Pancreas (tissue), 10 donors: ENCODE measurements around the gene RNF123. TPM values are rescaled to one million over a fixed set of nuclear protein-coding genes. Genes with fewer than 3 reads are reported as not detected.

Experiments
- ATAC-seq, 4 donors: fragments of 200-7000 bp; cut with Tn5 transposase; one replicate each; pipeline versions ENCODE4 v1.8.0 to v1.9.1; 2020; ENCODE audit warnings: mild to moderate bottlenecking in 4 of 4, moderate library complexity in 4 of 4
- DNase-seq, 6 donors: peaks; one replicate each; pipeline ENCODE4 v3.0.0-alpha.2; 2020
- FAIRE-seq: peaks from 2 replicates; lab custom pipeline; 2012; peaks lifted over from hg19 to GRCh38; lab: Jason Lieb, UNC
- H3K27ac ChIP-seq, 4 donors: fragments of 200-600 bp; sonication (generic); 1 replicate in 3 of 4; 2 replicates in 1 of 4; pipeline versions ENCODE4 v1.5.0 to v1.8.0; 2020
- H3K27me3 ChIP-seq, 4 donors: fragments of 200-600 bp; one replicate each; pipeline ENCODE4 v1.8.0; 2021
- H3K36me3 ChIP-seq, 3 donors: fragments of 200-600 bp; sonication (generic) in 1 of 3; one replicate each; pipeline versions ENCODE4 v1.5.0 to v1.8.0; 2020 to 2021
- H3K4me1 ChIP-seq, 3 donors: fragments of 200-600 bp; one replicate each; pipeline ENCODE4 v1.8.0; 2021
- H3K4me3 ChIP-seq, 4 donors: fragments of 200-600 bp; sonication (generic) in 2 of 4; one replicate each; pipeline versions ENCODE4 v1.5.0 to v1.8.0; 2020 to 2021
- H3K9me3 ChIP-seq, 4 donors: fragments of 200-600 bp; one replicate each; pipeline ENCODE4 v1.8.0; 2021
- CTCF ChIP-seq, 4 donors: fragments of 200-600 bp; sonication (generic) in 3 of 4; IDR thresholded peaks; one replicate each; pipeline versions ENCODE4 v1.5.0 to v1.8.0; 2021; ENCODE audit warnings: antibody characterized with exemption in 4 of 4
- WGBS, 2 donors: extraction: QIAGEN DNeasy Blood & Tissue Kit; methylation state at CpG; one replicate each; pipeline ENCODE4 v1.1.7; 2013; 5-methylcytosine and 5-hydroxymethylcytosine counted together
- intact Hi-C, 3 donors: fragments of 100-400 bp; cut with DNase I; formaldehyde crosslinking; loops; one replicate each; pipeline versions ENCODE4 v1.11.1 to v1.14.2; 2022
- polyA plus RNA-seq, 2 donors: library from polyadenylated mRNA; stranded (reverse); fragments of 200-250 nt; gene quantifications; one replicate each; pipeline ENCODE4 v1.2.3, GENCODE V29; 2013
- total RNA-seq, 6 donors: library from RNA; stranded (reverse); fragmentation: NEBNext Ultra II Directional in 4 of 6; extraction: Animal tissue kit (Norgen Biotek cat#: 25700) in 4 of 6; gene quantifications; one replicate each; pipeline versions ENCODE4 v1.2.1 to v1.2.4, GENCODE V29; 2021 to 2023
- donor health status: healthy with polysubstance abuse.
- donor health status: DM: no; HTN: no; CAD: no; lungs with moderate emphysema.
- donor health status: DM: no; HTN: no; CAD: no.
- donor health status: control.
- donor health status: control.
- donor health status: Bipolar disorder and iron deficiency.
- donor health status: DM: yes; HTN: yes; CAD: no.
- donor health status: DM: no; HTN: no; CAD: no.
- donor health status: DM: no; HTN: no; CAD: no.
- donor health status: DM: yes; HTN: yes; CAD: no.

RNF123 gene
- total and polyA plus RNA-seq, 8 donors: 13.5 to 27.6 (median 20.6) TPM

- WGBS, 2 donors: 93 to 95% methylated on average over 17 of the region's 17 CpGs
- Histone ChIP-seq H3K36me3 (peaks cover 0 to 9% (median 0%) of the 10 kb centered on the region in 3 donors), H3K4me1 (no peaks in the 10 kb centered on the region), H3K27me3 (no peaks in the 10 kb centered on the region), H3K27ac (no peak overlapping the region), H3K4me3 (no peak overlapping the region), H3K9me3 (no peaks in the 10 kb centered on the region)
- ATAC-seq (no peak), DNase-seq (peak in 1 of 6 donors; percentile 46), FAIRE-seq (no peak)
- intact Hi-C loops: loop anchor here in 1 of 3 donors (10.0 kb wide), 1 partner anchor 139 kb away; no protein-coding TSS in a partner anchor
- no peak for TF ChIP-seq CTCF (IDR thresholded peaks at IDR 0.05)
These were observed 16.1 kb downstream of the RNF123 start for GRCh38 chr3:49705390-49705960.

- intact Hi-C loops: loop anchor here in 1 of 3 donors (10.0 kb wide), 1 partner anchor 138 kb away; no protein-coding TSS in a partner anchor
- H3K4me3 ChIP-seq: no peak overlapping the region
- H3K36me3 ChIP-seq: peaks cover 0 to 9% (median 0%) of the 10 kb centered on the region in 3 donors
- H3K4me1 ChIP-seq: no peaks in the 10 kb centered on the region
- H3K27me3 ChIP-seq: no peaks in the 10 kb centered on the region
- H3K9me3 ChIP-seq: no peaks in the 10 kb centered on the region
- no peak overlapping the region for H3K27ac ChIP-seq
- ATAC-seq: no peak
- no peak for TF ChIP-seq CTCF (IDR thresholded peaks at IDR 0.05)
- FAIRE-seq: no peak
- no peak for DNase-seq
- 81 to 83% methylated on average over 9 of the region's 9 CpGs for WGBS, 2 donors
These were observed 17.2 kb downstream of the RNF123 start for GRCh38 chr3:49706456-49707112.

GRCh38 chr3:49707113-49707480 is 17.7 kb downstream of the RNF123 start:
- intact Hi-C loops: loop anchor here in 1 of 3 donors (10.0 kb wide), 1 partner anchor 138 kb away; no protein-coding TSS in a partner anchor

GRCh38 chr3:49709852-49710251 is 20.5 kb downstream of the RNF123 start:
- intact Hi-C loops: loop anchor here in 1 of 3 donors (10.0 kb wide), 1 partner anchor 135 kb away; no protein-coding TSS in a partner anchor
- no peak overlapping the region for H3K27ac ChIP-seq
- TF ChIP-seq CTCF (IDR thresholded peaks at IDR 0.05): no peak
- ATAC-seq (no peak), DNase-seq (no peak), FAIRE-seq (no peak)
- H3K4me3 ChIP-seq: no peak overlapping the region
- no peaks in the 10 kb centered on the region for H3K4me1 ChIP-seq
- 95 to 96% methylated on average over 8 of the region's 8 CpGs for WGBS, 2 donors
- no peaks in the 10 kb centered on the region for H3K9me3 ChIP-seq
- no peaks in the 10 kb centered on the region for H3K27me3 ChIP-seq
- H3K36me3 ChIP-seq: peaks cover 0 to 9% (median 0%) of the 10 kb centered on the region in 3 donors

More at GRCh38 chr3:49707113-49707480, 17.7 kb downstream of the RNF123 start:
- WGBS, 2 donors: 71 to 79% methylated on average over 4 of the region's 4 CpGs
- FAIRE-seq: no peak
- Histone ChIP-seq H3K36me3 (peaks cover 0 to 9% (median 0%) of the 10 kb centered on the region in 3 donors), H3K9me3 (no peaks in the 10 kb centered on the region), H3K27me3 (no peaks in the 10 kb centered on the region), H3K27ac (no peak overlapping the region), H3K4me1 (no peaks in the 10 kb centered on the region), H3K4me3 (no peak overlapping the region)
- no peak for TF ChIP-seq CTCF (IDR thresholded peaks at IDR 0.05)
- no peak for DNase-seq
- no peak for ATAC-seq

- no peak for TF ChIP-seq CTCF (IDR thresholded peaks at IDR 0.05)
- DNase-seq: no peak
- Histone ChIP-seq H3K4me1 (no peaks in the 10 kb centered on the region), H3K4me3 (no peak overlapping the region), H3K27me3 (no peaks in the 10 kb centered on the region), H3K36me3 (no peaks in the 10 kb centered on the region), H3K9me3 (no peaks in the 10 kb centered on the region), H3K27ac (no peak overlapping the region)
- intact Hi-C loops: no loop called here
- ATAC-seq: no peak
- FAIRE-seq: no peak
- 96% methylated on average over 5 of the region's 5 CpGs for WGBS, 2 donors
These were observed 22.1 kb downstream of the RNF123 start for GRCh38 chr3:49711489-49711888.
